ENCODE measurements around the gene ELP5. TPM values are rescaled to one million over a fixed set of nuclear protein-coding genes. Genes with fewer than 3 reads are reported as not detected.

The ELP5 gene
- total RNA-seq, 1 donor from 2014 or later = 37.6 TPM

DNA sequence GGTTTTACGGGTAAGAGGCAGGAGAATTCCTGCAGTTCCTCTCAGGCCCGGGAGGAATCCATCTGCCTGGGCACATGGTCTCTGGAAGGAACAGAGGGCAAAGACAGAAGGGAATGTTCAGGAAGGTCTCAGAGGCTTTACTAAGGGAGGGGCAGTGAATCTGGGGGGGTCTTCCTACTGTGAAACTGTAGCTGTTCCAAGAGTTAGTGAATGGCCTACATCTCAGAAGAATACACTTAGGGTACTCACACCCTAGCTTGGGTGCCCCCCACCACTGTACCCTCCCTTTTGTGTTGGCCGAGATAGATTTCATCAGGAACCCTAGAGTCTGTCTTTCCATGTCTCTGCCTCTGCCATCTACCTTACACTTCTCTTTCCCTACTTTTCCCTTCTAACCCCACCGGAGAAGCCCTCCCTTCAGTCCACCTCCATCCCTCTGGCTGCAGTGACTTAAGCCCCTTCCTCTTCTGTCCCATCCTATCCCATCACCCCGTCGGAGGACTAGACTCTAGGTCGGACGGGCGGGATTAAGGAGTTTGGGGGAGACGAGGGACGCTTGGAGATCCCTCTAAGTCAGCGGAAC, 32.7 kb upstream of the ELP5 start:
- Mint-ChIP-seq H3K9me3 (ENCODE audit: unreplicated experiment) (no peaks in the 10 kb centered on the region), H3K27ac (ENCODE audit: unreplicated experiment) (peak overlapping the region; percentile 99), H3K27me3 (ENCODE audit: unreplicated experiment) (no peaks in the 10 kb centered on the region), H3K4me3 (ENCODE audit: unreplicated experiment) (peak overlapping the region; percentile 97), H3K36me3 (ENCODE audit: unreplicated experiment) (peaks cover 7% of the 10 kb centered on the region), H3K4me1 (ENCODE audit: unreplicated experiment) (peaks cover 61% of the 10 kb centered on the region)
- TF ChIP-seq CTCF (IDR thresholded peaks at IDR 0.05) = no peak
- DNase-seq (ENCODE audit: extremely low spot score, unreplicated experiment) = no peak

- DNase-seq (ENCODE audit: extremely low spot score, unreplicated experiment) = peak; percentile 95
- peak within 1 kb of the TSS; percentile 97 for H3K4me3 Mint-ChIP-seq (ENCODE audit: unreplicated experiment)
- H3K4me1 Mint-ChIP-seq (ENCODE audit: unreplicated experiment) = peaks cover 62% of the 10 kb centered on the region
- no peaks in the 10 kb centered on the region for H3K9me3 Mint-ChIP-seq (ENCODE audit: unreplicated experiment)
- no peak for TF ChIP-seq CTCF (IDR thresholded peaks at IDR 0.05)
- no peaks in the 10 kb centered on the region for H3K27me3 Mint-ChIP-seq (ENCODE audit: unreplicated experiment)
- peaks cover 10% of the 10 kb centered on the region for H3K36me3 Mint-ChIP-seq (ENCODE audit: unreplicated experiment)
- peak within 1 kb of the TSS; percentile 99 for H3K27ac Mint-ChIP-seq (ENCODE audit: unreplicated experiment)
Observed at GRCh38 chr17:7219812-7220592, 32.0 kb upstream of the ELP5 start, which contains the start of the genes ACADVL and DLG4. Gene ACADVL (plus strand): TSS chr17:7219938. CDS start chr17:7219985, 47 bp downstream. Gene DLG4 (minus strand): TSS chr17:7219836.

DNA sequence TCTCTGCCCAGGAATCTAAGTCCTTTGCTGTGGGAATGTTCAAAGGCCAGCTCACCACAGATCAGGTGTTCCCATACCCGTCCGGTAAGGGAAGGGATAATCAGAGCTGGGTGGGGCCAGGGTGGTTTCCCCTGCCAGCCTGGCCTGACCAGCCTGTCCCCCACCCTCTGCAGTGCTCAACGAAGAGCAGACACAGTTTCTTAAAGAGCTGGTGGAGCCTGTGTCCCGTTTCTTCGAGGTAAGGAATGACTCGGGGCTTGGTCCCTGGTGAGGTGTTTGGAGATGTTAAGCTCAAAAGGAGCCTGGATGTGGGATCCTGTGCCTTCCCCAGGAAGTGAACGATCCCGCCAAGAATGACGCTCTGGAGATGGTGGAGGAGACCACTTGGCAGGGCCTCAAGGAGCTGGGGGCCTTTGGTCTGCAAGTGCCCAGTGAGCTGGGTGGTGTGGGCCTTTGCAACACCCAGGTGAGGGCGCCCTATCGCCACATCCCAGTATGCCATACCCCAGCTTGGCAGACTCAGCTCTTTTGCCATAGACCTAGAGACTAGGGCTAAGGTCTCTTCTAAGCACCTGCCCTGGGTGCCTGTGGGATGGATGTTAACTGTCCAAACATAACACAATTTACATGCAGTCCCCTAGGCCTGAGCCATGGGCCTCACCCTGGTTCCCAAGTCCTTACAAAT, 31.3 kb upstream of the ELP5 start:
- H3K9me3 Mint-ChIP-seq (ENCODE audit: unreplicated experiment) = no peaks in the 10 kb centered on the region

GRCh38 chr17:7221278-7222092, 30.5 kb upstream of the ELP5 start:
- TF ChIP-seq CTCF (IDR thresholded peaks at IDR 0.05) = no peak
- H3K4me1 Mint-ChIP-seq (ENCODE audit: unreplicated experiment) = peaks cover 51% of the 10 kb centered on the region
- peaks cover 18% of the 10 kb centered on the region for H3K36me3 Mint-ChIP-seq (ENCODE audit: unreplicated experiment)
- no peak overlapping the region for H3K4me3 Mint-ChIP-seq (ENCODE audit: unreplicated experiment)
- no peaks in the 10 kb centered on the region for H3K9me3 Mint-ChIP-seq (ENCODE audit: unreplicated experiment)
- peak overlapping the region; percentile 99 for H3K27ac Mint-ChIP-seq (ENCODE audit: unreplicated experiment)
- DNase-seq (ENCODE audit: extremely low spot score, unreplicated experiment) = no peak
- H3K27me3 Mint-ChIP-seq (ENCODE audit: unreplicated experiment) = no peaks in the 10 kb centered on the region

More for the DNA sequence above, 31.3 kb upstream of the ELP5 start:
- peaks cover 16% of the 10 kb centered on the region for H3K36me3 Mint-ChIP-seq (ENCODE audit: unreplicated experiment)
- peak overlapping the region; percentile 99 for H3K27ac Mint-ChIP-seq (ENCODE audit: unreplicated experiment)
- no peak for DNase-seq (ENCODE audit: extremely low spot score, unreplicated experiment)
- H3K27me3 Mint-ChIP-seq (ENCODE audit: unreplicated experiment) = no peaks in the 10 kb centered on the region
- peaks cover 59% of the 10 kb centered on the region for H3K4me1 Mint-ChIP-seq (ENCODE audit: unreplicated experiment)
- peak; percentile 59 for TF ChIP-seq CTCF (IDR thresholded peaks at IDR 0.05)
- H3K4me3 Mint-ChIP-seq (ENCODE audit: unreplicated experiment) = peak overlapping the region; percentile 97
